Measurements from ENCODE around the gene HEBP1. TPM values are rescaled to one million over a fixed set of nuclear protein-coding genes. Genes with fewer than 3 reads are reported as not detected.

HEBP1 gene
- total RNA-seq, 6 donors from 2014 or later: 25.1 to 70.9 (median 63.7) TPM

DNA sequence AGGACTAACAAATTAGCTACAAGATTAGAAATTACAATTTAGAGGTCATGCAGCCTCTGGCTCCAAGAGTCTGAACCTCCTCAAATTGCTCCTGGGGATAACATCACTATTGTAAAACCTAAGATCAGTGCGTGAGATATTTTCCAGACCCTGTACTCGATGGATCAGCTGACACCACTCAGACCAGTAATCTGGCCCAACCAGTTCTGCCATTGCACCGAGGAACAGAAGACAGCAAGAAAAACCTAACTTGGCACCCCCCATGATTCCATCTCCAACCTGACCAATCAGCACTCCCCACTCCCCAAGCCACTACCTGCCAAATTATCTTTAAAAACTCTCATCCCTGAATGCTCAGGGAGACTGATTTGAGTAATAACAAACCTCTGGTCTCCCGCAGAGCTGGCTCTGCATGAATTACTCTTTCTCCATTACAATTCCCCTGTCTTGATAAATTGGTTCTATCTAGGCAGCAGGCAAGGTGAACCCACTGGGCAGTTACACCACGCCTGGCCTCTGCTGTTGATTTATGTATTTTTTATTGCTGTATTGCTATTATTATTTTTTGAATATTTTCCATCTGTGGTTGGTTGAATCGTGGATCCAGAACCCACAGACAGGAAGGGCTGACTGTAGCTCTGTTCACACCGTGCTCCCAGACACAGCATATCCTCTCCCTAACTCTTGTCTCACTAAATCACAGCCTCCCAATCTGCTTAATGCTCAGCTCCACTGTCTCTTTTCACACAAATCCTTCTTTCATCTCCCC lies 9.2 kb downstream of the HEBP1 start:
- 71 to 78% methylated on average over 7 of the region's 7 CpGs for WGBS, 2 donors
- no peak overlapping the region for H3K27ac ChIP-seq
- ATAC-seq (ENCODE audit: low FRiP score in 2 of 2) (no peak), DNase-seq (peak in 1 of 2 donors; percentile 66)
- no peak overlapping the region for H3K4me3 ChIP-seq
- H3K9me3 ChIP-seq: no peaks in the 10 kb centered on the region
- no peaks in the 10 kb centered on the region for H3K27me3 ChIP-seq
- peaks cover 9 to 34% (median 18%) of the 10 kb centered on the region in 4 donors for H3K36me3 ChIP-seq
- TF ChIP-seq CTCF (IDR thresholded peaks at IDR 0.05): no peak
- no peak for TF ChIP-seq EP300 (IDR thresholded peaks at IDR 0.05)
- no peak for TF ChIP-seq POLR2A (IDR thresholded peaks at IDR 0.05)
- no peak for TF ChIP-seq POLR2AphosphoS5 (IDR thresholded peaks at IDR 0.05)
- H3K4me1 ChIP-seq: peaks cover 2 to 20% (median 11%) of the 10 kb centered on the region in 4 donors

- TF ChIP-seq POLR2A (IDR thresholded peaks at IDR 0.05): no peak
- TF ChIP-seq POLR2AphosphoS5 (IDR thresholded peaks at IDR 0.05): no peak
- TF ChIP-seq EP300 (IDR thresholded peaks at IDR 0.05): no peak
- no peak for TF ChIP-seq CTCF (IDR thresholded peaks at IDR 0.05)
- 65 to 76% methylated on average over 4 to 5 of the region's 5 CpGs for WGBS, 2 donors
- Histone ChIP-seq H3K4me1 (peaks cover 0 to 10% (median 8%) of the 10 kb centered on the region in 4 donors), H3K27ac (no peak overlapping the region), H3K9me3 (no peaks in the 10 kb centered on the region), H3K4me3 (no peak overlapping the region), H3K27me3 (no peaks in the 10 kb centered on the region), H3K36me3 (peaks cover 9 to 51% (median 23%) of the 10 kb centered on the region in 4 donors)
- ATAC-seq (ENCODE audit: low FRiP score in 2 of 2): no peak
- DNase-seq: no peak
Measured at GRCh38 chr12:12987421-12987820, 12.6 kb downstream of the HEBP1 start.

DNA sequence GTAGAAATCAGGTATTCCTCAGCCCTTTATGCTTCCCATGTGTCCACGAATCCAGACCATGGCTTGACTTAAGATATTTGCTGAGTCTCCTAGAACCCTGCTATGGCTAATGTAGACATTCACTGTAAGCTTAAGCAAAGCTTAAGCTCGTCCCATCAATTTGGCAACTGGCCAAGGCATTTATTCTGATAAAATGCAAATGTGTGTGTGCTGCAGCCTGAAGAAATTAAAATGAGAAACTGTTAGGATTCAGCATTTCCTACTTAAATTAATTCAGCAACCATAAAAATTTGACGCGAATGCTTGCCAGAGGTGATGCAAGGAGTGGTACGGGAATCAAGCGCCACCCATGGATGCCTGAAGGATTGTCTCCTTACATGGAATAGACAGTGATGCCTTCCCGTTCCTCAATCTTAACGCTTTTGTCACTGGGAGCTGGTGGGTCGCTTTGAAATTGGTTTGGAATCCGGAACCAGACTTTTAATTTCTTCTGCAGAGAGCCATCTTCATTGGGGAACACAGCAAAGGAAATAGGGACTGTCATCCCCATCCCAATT lies 13.2 kb downstream of the HEBP1 start:
- ATAC-seq (ENCODE audit: low FRiP score in 2 of 2) (no peak), DNase-seq (no peak)
- WGBS, 2 donors: 90 to 92% methylated on average over 10 of the region's 10 CpGs
- peaks cover 0 to 4% (median 2%) of the 10 kb centered on the region in 4 donors for H3K4me1 ChIP-seq
- no peaks in the 10 kb centered on the region for H3K27me3 ChIP-seq
- peaks cover 9 to 56% (median 23%) of the 10 kb centered on the region in 4 donors for H3K36me3 ChIP-seq
- no peak for TF ChIP-seq CTCF (IDR thresholded peaks at IDR 0.05)
- TF ChIP-seq POLR2A (IDR thresholded peaks at IDR 0.05): no peak
- TF ChIP-seq EP300 (IDR thresholded peaks at IDR 0.05): no peak
- TF ChIP-seq POLR2AphosphoS5 (IDR thresholded peaks at IDR 0.05): no peak
- H3K4me3 ChIP-seq: no peak overlapping the region
- H3K27ac ChIP-seq: no peak overlapping the region
- no peaks in the 10 kb centered on the region for H3K9me3 ChIP-seq

DNA sequence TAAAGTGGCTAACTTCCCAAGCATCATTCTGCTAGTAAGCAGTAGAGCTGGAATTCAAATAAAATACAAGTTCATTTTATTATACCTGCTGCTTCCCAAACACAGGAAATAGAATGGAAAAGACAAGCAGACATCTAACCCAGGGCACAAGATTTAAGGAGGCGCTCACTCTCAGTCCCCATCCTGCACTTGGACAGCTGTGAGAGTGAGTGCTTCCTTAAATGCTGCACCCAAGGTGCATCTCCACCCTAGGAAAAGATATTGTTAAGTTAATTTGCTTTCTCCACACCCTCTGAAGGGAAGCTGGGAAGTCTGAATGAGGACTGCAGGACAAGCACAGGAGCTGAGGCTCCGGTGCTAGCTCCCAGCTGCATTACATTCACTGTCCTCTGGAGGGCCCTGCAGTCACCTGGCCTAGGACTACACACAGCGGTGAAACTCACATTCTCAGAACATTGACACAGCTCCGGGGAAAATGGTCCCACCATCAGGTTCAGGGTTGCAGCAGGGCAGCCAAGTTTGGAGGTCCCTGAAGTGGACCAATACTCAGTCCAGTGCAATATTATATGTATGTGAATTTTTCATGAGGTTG lies 14.2 kb downstream of the HEBP1 start:
- TF ChIP-seq EP300 (IDR thresholded peaks at IDR 0.05) (no peak), POLR2A (IDR thresholded peaks at IDR 0.05) (no peak), CTCF (IDR thresholded peaks at IDR 0.05) (peak; percentile 34 to 55 (median 50)), POLR2AphosphoS5 (IDR thresholded peaks at IDR 0.05) (no peak)
- Histone ChIP-seq H3K4me3 (no peak overlapping the region), H3K27ac (no peak overlapping the region), H3K4me1 (no peaks in the 10 kb centered on the region), H3K9me3 (no peaks in the 10 kb centered on the region), H3K36me3 (peaks cover 9 to 66% (median 28%) of the 10 kb centered on the region in 4 donors), H3K27me3 (no peaks in the 10 kb centered on the region)
- DNase-seq: peak in 1 of 2 donors; percentile 43
- peak; percentile 61 to 76 for ATAC-seq (ENCODE audit: low FRiP score in 2 of 2)
- WGBS, 2 donors: 82 to 100% methylated on average over 3 to 4 of the region's 4 CpGs

Measured in upper lobe of left lung (tissue), 6 donors.